Natural killer cell (primary cell): ENCODE measurements around the gene GATAD2A. TPM values are rescaled to one million over a fixed set of nuclear protein-coding genes. Genes with fewer than 3 reads are reported as not detected.

Experiments used
- ATAC-seq, 3 donors: fragments of 150-1000 bp in 2 of 3; fragments of 200-7000 bp in 1 of 3; cut with Tn5 transposase; 1 replicate in 1 of 3; 2 replicates in 2 of 3; pipeline ENCODE4 v1.10.0; 2021; ENCODE audit warnings: mild to moderate bottlenecking in 2 of 3, moderate library complexity in 2 of 3
- DNase-seq, 2 donors: peaks; one replicate each; pipeline versions ENCODE4 v3.0.0 to v3.0.0-alpha.2; 2013 to 2021; ENCODE audit warnings: mixed read lengths in 1 of 2
- H3K27ac ChIP-seq: one replicate; pipeline ENCODE4 v1.5.1; 2013; ENCODE audit warnings: mild to moderate bottlenecking, low read length
- H3K27me3 ChIP-seq: one replicate; pipeline ENCODE4 v1.6.1; 2013; ENCODE audit warnings: low read length; ENCODE audit not compliant: control insufficient read depth, insufficient read depth
- H3K36me3 ChIP-seq: one replicate; pipeline ENCODE4 v1.6.1; 2013; ENCODE audit warnings: low read length; ENCODE audit not compliant: control insufficient read depth, insufficient read depth
- H3K4me1 ChIP-seq: one replicate; pipeline ENCODE4 v1.6.1; 2013; ENCODE audit warnings: low read length; ENCODE audit not compliant: control insufficient read depth, insufficient read depth
- H3K4me3 ChIP-seq: one replicate; pipeline ENCODE4 v1.5.1; 2013; ENCODE audit warnings: low read length
- H3K9me3 ChIP-seq: one replicate; pipeline ENCODE4 v1.6.1; 2013; ENCODE audit warnings: low read length; ENCODE audit not compliant: control insufficient read depth, insufficient read depth
- H3K27ac Mint-ChIP-seq, 2 donors: one replicate each; pipeline ENCODE4 v1.8.0; 2022; ENCODE audit warnings: mild to moderate bottlenecking in 2 of 2, mixed read lengths in 2 of 2, moderate library complexity in 1 of 2
- H3K27me3 Mint-ChIP-seq, 2 donors: one replicate each; pipeline ENCODE4 v1.8.0; 2022; ENCODE audit warnings: low read depth in 2 of 2, mixed read lengths in 2 of 2
- H3K36me3 Mint-ChIP-seq: one replicate; pipeline ENCODE4 v1.8.0; 2022; ENCODE audit warnings: mixed read lengths
- H3K4me1 Mint-ChIP-seq, 2 donors: one replicate each; pipeline ENCODE4 v1.8.0; 2022; ENCODE audit warnings: mixed read lengths in 2 of 2
- H3K4me3 Mint-ChIP-seq: one replicate; pipeline ENCODE4 v1.8.0; 2022; ENCODE audit warnings: mild to moderate bottlenecking, moderate library complexity, mixed read lengths
- H3K9me3 Mint-ChIP-seq, 2 donors: one replicate each; pipeline ENCODE4 v1.8.0; 2022; ENCODE audit warnings: mixed read lengths in 2 of 2
- WGBS: methylation state at CpG from one replicate; pipeline ENCODE4 v1.1.7; 2013; ENCODE audit warnings: missing lambda C conversion rate; ENCODE audit not compliant: insufficient coverage; 5-methylcytosine and 5-hydroxymethylcytosine counted together
- intact Hi-C: fragments of 100-400 bp; cut with micrococcal nuclease; formaldehyde crosslinking; loops from one replicate; pipeline ENCODE4 v1.14.2; 2022
- total RNA-seq, 4 donors: library from RNA; stranded (reverse); fragments of 120-200 nt in 1 of 4; gene quantifications; one replicate each; pipeline versions ENCODE4 v1.2.3 to v1.2.4, GENCODE V29; 2013 to 2022
- TF ChIP-seq, protein P1 (sequence below): fragments of 200-600 bp; IDR thresholded peaks from one replicate; pipeline ENCODE4 v1.8.0; 2022; ENCODE audit warnings: antibody characterized with exemption

The GATAD2A gene
- total RNA-seq, 3 donors from 2014 or later (not counting 1 experiment from before 2014, with no cell fraction given) = 209 to 232 (median 230) TPM

DNA sequence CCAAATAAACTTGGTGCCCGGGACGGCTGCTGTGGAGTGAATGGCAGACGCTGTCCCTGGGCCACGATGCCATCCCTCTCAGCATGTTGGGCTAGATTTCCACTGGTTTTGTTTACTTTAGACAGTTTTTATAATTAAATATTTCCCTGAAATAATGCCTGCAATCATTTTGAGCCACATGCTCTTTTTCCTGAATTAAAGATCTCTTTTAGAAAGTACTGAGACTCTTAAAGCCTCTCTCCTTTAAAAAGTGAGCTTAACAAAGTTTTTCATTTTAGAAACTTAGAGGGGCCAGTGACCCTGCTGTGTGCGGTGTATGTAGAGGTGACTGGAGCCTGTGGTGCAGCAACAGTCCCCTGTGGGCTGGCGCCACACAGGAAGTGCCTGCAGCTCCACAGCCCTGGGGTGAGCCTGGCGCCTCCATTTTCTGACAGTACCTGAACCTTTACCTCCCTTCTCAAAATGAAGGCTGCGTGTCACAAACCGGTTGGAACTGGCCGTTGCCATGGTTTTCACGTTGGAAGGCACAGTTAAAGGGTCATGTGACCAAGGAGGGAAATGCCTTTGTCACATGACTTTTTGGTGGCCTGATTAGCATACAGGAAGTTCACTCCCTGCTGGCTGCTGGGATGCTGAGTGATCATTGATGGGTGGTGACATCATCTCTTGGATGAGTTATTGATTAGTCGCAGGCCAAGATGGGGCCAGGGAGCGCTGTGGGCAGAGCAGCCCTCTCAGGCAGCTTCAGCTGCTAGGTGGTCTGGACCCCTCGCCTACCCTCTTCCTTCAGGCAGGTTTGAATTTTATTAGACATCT lies 83.6 kb downstream of the GATAD2A start:
- WGBS = 43% methylated on average over 14 of the region's 14 CpGs
- TF ChIP-seq, protein P1, sequence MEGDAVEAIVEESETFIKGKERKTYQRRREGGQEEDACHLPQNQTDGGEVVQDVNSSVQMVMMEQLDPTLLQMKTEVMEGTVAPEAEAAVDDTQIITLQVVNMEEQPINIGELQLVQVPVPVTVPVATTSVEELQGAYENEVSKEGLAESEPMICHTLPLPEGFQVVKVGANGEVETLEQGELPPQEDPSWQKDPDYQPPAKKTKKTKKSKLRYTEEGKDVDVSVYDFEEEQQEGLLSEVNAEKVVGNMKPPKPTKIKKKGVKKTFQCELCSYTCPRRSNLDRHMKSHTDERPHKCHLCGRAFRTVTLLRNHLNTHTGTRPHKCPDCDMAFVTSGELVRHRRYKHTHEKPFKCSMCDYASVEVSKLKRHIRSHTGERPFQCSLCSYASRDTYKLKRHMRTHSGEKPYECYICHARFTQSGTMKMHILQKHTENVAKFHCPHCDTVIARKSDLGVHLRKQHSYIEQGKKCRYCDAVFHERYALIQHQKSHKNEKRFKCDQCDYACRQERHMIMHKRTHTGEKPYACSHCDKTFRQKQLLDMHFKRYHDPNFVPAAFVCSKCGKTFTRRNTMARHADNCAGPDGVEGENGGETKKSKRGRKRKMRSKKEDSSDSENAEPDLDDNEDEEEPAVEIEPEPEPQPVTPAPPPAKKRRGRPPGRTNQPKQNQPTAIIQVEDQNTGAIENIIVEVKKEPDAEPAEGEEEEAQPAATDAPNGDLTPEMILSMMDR = no peak
- Mint-ChIP-seq H3K9me3 (no peaks in the 10 kb centered on the region), H3K36me3 (no peaks in the 10 kb centered on the region), H3K27ac (peak overlapping the region; percentile 97 to 98), H3K4me3 (peak overlapping the region; percentile 85), H3K4me1 (peaks cover 43 to 50% of the 10 kb centered on the region in 2 donors), H3K27me3 (no peaks in the 10 kb centered on the region)
- Histone ChIP-seq H3K27ac (peak overlapping the region; percentile 94), H3K27me3 (no peaks in the 10 kb centered on the region), H3K9me3 (no peaks in the 10 kb centered on the region), H3K36me3 (peaks cover 20% of the 10 kb centered on the region), H3K4me3 (no peak overlapping the region), H3K4me1 (peaks cover 60% of the 10 kb centered on the region)
- ATAC-seq = peak; percentile 84 to 86 (median 86)
- DNase-seq = peak; percentile 85 to 98
- intact Hi-C loops = loop anchor here (1.0 to 5.0 kb wide), 4 partner anchors 37 to 104 kb away; partner anchors contain the start of gene GATAD2A

DNA sequence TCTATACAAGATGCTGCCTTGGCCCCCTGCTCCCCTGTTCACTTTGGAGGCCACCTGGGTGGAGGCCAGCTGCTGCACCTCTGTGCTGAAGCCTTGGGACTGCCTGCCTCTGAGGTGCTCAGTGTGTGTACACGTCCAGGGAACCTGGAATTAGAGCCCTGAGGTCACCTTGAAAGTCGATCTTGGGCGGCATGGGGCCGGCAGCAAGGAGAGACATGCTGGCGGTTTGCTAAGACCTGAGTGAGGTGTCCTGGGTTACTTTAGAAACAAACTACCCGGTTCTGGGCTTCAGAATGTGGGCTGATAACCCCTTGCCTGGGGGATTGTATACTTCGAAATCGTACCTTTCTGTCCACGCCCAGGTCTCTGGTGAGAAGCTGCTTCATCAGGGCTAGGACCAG lies 84.3 kb downstream of the GATAD2A start:
- DNase-seq = no peak
- Histone ChIP-seq H3K9me3 (no peaks in the 10 kb centered on the region), H3K4me1 (peaks cover 58% of the 10 kb centered on the region), H3K4me3 (no peak overlapping the region), H3K27me3 (no peaks in the 10 kb centered on the region), H3K27ac (peak overlapping the region; percentile 94), H3K36me3 (peaks cover 28% of the 10 kb centered on the region)
- peak overlapping the region; percentile 85 for H3K4me3 Mint-ChIP-seq
- peaks cover 43 to 52% of the 10 kb centered on the region in 2 donors for H3K4me1 Mint-ChIP-seq
- 85% methylated on average over 9 of the region's 9 CpGs for WGBS
- no peaks in the 10 kb centered on the region for H3K9me3 Mint-ChIP-seq
- intact Hi-C loops = loop anchor here (1.0 to 5.0 kb wide), 6 partner anchors 38 to 344 kb away; partner anchors contain the start of gene GATAD2A
- H3K36me3 Mint-ChIP-seq = no peaks in the 10 kb centered on the region
- ATAC-seq = peak in 1 of 3 donors; percentile 3
- H3K27ac Mint-ChIP-seq = peak overlapping the region; percentile 97 to 98
- TF ChIP-seq, protein P1 = no peak
- no peaks in the 10 kb centered on the region for H3K27me3 Mint-ChIP-seq

DNA sequence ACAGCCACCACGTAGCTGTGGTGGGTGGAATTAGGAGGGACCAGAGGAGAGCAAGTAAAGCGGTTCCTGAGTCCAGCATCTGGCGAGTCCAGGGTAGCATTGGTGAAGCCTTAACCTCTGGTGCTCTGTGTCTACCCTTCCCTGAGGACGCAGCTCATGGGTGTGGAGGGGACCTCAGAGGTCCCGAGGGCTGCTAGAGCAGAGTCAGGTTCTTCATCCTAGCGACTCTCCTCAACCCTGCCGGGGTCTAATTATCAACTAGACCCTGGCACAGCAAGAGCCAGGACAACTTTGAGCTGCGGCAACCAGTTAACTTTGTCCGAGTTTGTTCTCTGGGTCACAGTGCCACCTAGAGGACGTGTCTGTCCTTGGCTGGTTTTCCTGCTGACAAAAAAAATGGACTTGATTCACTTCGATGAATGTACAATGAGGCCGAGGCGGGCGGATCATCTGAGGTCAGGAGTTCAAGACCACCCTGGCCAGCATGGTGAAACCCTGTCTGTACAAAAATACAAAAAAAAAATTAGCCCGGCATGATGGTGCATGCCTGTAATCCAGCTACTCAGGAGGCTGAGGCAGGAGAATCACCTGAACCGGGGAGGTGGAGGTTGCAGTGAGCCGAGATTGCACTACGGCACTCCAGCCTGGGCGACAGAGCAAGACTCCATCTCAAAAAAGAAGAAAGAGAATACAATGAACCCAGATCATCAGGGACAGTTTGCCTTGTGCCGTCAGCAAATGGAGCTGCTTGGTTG lies 84.9 kb downstream of the GATAD2A start:
- peak overlapping the region; percentile 97 to 98 for H3K27ac Mint-ChIP-seq
- peak; percentile 75 to 94 for DNase-seq
- Histone ChIP-seq H3K9me3 (no peaks in the 10 kb centered on the region), H3K27ac (peak overlapping the region; percentile 94), H3K36me3 (peaks cover 30% of the 10 kb centered on the region), H3K4me1 (peaks cover 52% of the 10 kb centered on the region), H3K27me3 (no peaks in the 10 kb centered on the region), H3K4me3 (no peak overlapping the region)
- H3K27me3 Mint-ChIP-seq = no peaks in the 10 kb centered on the region
- H3K4me3 Mint-ChIP-seq = peak overlapping the region; percentile 28
- no peaks in the 10 kb centered on the region for H3K36me3 Mint-ChIP-seq
- 35% methylated on average over 20 of the region's 20 CpGs for WGBS
- TF ChIP-seq, protein P1 = peak; percentile 80
- H3K4me1 Mint-ChIP-seq = peaks cover 43 to 49% of the 10 kb centered on the region in 2 donors
- H3K9me3 Mint-ChIP-seq = no peaks in the 10 kb centered on the region
- intact Hi-C loops = loop anchor here (1.0 kb wide), 2 partner anchors 123 to 344 kb away; no protein-coding TSS in a partner anchor
- peak; percentile 53 to 73 (median 53) for ATAC-seq
